Kidney capillary endothelial cell (primary cell): Measurements from ENCODE around the gene REPIN1.
"Not testable (repeated sequence)": the region's sequence is repeated elsewhere in the genome, so short reads cannot be mapped to it uniquely, and the experiment has no call there.

Experiments used
- DNase-seq: peaks from one replicate; pipeline ENCODE4 v3.0.0-alpha.2; 2018; ENCODE audit warnings: low spot score

Gene REPIN1

DNA sequence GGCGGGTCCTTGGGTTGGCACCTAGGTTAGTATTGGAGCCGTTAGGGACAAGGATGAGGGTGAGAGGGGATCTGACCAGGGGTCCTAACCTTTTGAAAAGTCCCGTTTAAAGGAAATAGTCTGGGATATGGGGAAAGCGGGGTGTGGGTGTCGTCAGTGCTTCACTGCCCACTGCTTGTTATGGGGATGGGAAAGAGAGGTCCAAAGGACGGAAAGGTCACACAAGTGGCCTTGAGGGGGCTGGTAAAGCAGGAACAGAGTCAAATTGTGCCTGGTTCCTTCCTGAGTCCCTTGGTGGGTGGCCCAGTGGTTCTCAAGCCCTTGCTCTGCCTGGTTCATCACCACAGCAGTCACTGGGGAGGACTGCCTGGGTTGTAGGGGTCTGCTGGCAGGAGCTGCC is 7.9 kb downstream of the REPIN1 start:
- DNase-seq = no peak

DNA sequence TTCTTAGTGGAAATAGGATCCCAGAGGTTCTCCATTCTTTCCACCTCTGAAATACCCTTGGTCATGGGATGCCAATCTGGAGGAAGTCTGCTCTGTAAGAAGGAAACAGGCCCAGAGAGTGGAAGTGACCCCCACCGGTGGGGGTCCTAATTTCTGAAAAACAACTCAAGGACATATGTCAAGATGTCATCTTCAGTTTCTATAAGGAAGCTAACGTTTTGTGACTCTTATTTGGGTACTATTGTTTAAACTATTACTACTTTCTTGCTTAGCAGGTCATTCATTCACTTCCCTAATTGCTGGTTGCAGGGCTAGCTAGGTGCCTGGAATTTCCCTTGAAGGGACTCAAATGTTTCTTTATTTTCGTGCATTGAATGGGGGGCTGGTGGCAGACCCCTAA is 8.6 kb downstream of the REPIN1 start:
- DNase-seq = peak; percentile 56

DNA sequence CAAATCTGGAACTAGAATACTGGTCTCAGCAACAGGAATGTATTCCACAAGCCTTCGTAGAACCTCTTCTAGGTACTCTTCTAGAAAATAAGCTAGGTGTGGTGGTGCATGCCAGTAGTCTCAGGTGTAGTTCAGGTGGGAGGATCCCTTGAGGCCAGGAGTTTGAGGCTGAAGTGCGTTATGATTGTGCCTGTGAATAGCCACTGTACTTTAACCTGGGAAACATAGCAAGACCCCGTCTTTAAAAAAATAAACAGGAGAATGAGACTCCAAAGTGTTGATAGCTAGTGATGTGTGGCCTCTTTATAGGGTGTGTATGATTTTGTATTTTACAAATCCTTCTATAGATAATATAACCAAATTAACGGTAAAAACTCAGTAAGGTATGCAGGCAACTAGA is 9.0 kb downstream of the REPIN1 start:
- DNase-seq = no peak

DNA sequence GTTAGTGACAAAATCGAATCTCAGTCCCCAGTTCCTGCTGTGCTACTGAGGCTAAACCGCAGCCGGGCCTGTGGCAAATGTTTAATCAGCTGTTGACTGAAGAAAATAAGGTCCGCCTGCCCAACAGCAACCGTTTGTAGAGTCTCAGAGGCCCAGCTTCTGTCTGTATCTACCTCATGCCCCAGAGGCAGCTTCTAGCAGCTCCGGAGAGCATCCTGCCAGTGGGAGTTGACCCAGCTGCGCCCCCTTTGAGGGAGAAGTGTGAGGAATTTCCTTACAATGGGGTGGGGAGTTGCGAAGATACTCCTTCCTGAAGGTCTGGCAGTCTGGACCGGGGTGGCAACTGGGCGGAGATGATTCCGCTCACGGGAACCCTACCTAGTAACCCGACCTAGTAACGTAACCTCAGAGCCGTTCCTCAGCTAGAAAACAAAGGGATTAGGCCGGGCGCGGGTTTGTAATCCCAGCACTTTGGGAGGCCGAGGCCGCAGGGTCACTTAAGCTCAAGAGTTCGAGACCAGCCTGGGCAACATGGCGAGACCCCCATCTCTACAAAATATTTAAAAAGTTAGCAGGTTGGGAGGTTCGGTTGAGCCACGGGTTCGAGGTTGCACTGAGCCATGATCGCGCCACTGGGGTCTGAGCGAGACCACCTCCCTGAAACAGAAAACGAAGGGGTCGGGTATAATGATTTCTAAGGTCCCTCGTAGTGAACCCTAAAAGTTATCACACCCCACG is 9.7 kb downstream of the REPIN1 start:
- DNase-seq = peak; percentile 87

GRCh38 chr7:150378853-150379440 is 10.3 kb downstream of the REPIN1 start, which contains the start of gene ZNF775:
TSS of gene ZNF775 (plus strand) at chr7:150379330. CDS start at chr7:150388471, 9,141 bp downstream.
- peak; percentile 94 for DNase-seq

DNA sequence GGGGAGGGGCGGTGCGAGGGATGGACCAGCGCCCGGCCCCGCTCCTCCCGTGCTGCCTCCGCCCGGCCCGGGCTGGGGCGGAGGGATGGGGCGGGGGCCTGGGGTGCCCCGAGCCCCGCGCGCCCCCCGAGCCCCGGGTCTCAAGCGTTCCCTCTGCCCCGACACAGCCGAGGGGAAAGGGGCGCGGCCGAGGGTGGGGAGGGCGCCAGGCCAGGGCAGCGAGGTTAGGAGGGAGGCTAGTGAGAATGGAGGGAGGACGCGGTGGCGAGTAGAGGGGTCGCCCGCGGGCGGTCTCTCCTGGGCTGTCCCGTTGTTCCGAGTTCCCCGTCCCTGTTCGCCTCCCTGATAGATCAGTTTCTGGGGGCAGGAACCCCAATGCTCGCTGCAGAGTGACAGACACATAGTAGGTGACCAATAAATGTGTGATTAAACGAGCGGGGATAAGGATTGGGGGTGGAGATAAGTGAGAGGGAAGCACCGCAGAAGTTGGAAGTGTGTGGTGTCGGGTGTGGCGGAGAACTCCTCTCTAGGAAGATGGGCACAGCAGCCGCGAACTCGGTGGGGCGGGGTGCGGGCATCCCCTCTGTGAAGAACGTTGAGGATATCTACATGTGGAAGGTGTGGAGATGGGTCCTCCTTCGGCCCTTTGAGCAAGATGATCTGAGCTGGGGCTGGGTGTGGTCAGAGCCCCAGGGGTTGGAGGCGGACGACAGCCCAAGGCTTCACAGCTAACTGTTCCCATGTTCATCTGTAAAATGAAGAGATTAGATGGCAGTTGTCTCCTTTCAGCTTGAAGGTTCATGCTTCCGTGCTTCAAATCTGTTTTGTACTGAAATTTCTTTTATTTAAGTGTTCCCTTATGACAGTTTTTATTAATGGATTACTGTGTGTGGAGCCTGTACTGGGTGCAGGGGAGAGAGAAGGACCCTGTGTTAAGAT is 11.1 kb downstream of the REPIN1 start:
- no peak for DNase-seq

- DNase-seq = no peak
These were observed 11.8 kb downstream of the REPIN1 start for GRCh38 chr7:150380463-150380862.

- DNase-seq = no peak
These were observed 12.5 kb downstream of the REPIN1 start for GRCh38 chr7:150381096-150381495.

GRCh38 chr7:150381785-150382122 is 13.1 kb downstream of the REPIN1 start:
- DNase-seq = no peak

DNA sequence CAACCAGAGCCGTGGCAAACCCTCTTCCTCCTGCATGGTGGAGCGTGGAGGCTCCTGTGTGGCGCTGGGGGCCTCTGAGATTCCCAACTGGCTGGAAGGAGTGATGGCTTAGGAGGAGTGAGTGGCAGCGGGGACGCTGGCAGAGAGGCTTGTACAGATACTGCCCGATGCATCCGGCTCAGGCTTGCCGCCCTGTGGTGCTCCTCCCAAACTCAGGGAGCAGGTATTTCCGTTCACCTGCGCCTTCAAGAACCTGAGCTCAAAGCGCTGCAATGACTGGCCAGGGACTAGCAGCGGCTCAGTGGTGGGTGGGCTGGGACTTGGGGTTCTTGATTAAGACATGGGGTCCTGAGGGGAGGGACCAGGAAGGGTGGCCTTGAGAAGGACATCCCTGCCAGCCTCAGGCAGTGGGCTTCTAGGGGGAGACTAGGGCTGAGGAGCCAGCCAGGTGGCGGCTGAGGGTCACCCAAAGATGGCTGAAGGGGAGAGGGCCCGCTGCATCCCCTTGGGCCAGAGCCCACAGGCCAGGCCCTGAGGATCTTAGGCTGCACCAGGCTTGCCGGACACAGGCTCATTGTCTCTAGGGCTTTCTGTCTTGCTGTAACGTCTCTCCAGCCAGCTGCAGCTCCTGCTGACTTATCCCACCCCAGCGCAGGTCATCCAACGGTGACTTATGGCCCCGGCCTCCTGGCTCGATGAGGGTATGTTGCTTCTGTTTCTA is 13.7 kb downstream of the REPIN1 start:
- no peak for DNase-seq

GRCh38 chr7:150382844-150383225 is 14.2 kb downstream of the REPIN1 start:
- no peak for DNase-seq

- DNase-seq = no peak
These were observed 15.2 kb downstream of the REPIN1 start for GRCh38 chr7:150383710-150384397.

GRCh38 chr7:150384406-150385301 is 16.0 kb downstream of the REPIN1 start:
- no peak for DNase-seq

GRCh38 chr7:150385302-150385723 is 16.7 kb downstream of the REPIN1 start:
- no peak for DNase-seq

DNA sequence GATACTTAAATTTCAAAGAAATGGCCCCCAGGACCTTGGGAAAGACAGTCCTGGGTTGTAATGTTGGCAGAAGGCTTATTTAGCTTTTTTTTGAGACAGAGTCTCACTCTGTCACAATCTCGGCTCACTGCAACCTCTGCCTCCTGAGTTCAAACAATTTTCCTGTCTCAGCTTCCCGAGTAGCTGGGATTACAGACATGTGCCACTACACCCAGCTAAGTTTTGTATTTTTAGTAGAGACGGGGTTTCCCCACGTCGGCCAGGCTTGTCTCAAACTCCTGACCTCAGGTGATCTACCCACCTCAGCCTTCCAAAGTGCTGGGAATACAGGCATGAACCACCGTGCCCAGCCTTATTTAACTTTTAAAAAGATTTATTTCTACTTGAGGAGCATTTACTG is 17.3 kb downstream of the REPIN1 start:
- not testable (repeated sequence) for DNase-seq

- DNase-seq = no peak
These were observed 19.7 kb downstream of the REPIN1 start for GRCh38 chr7:150388306-150388705.

- DNase-seq = no peak
These were observed 20.3 kb downstream of the REPIN1 start for GRCh38 chr7:150388709-150389531.

DNA sequence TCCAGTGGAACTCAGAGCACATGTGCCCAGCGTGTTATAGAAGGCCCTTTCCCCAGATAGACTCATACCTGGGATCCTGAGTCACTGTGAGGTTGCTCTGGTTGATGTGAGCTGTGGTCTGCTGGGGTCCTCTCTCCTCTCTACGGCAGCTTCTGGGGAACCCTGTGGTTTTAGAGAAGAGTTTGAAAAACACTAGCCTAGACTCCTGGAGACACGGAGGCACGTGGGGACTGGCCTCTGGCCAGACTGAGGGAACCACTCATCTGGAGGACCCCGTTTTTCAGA is 20.9 kb downstream of the REPIN1 start:
- DNase-seq = no peak

- DNase-seq = no peak
These were observed 21.6 kb downstream of the REPIN1 start for GRCh38 chr7:150390205-150390604.

- no peak for DNase-seq
These were observed 24.7 kb downstream of the REPIN1 start for GRCh38 chr7:150393325-150393724.
